ENCODE results near the gene COPS3.

The COPS3 gene

GRCh38 chr17:17221329-17221728, 59.7 kb downstream of the COPS3 start:
- Histone ChIP-seq H3K36me3 (ENCODE audit: control insufficient read depth in 1 of 2, insufficient read depth in 2 of 2, low read length in 2 of 2) (peaks cover 74 to 90% of the 10 kb centered on the region in 2 donors), H3K4me1 (ENCODE audit: control insufficient read depth in 1 of 2, insufficient read depth in 2 of 2, low read length in 2 of 2) (no peaks in the 10 kb centered on the region), H3K9ac (ENCODE audit: low read depth in 1 of 2, low read length in 2 of 2) (no peak overlapping the region), H3K9me3 (ENCODE audit: control insufficient read depth in 1 of 2, low read length in 2 of 2) (no peaks in the 10 kb centered on the region), H3K27ac (ENCODE audit: low read depth, low read length) (no peak overlapping the region), H3K4me3 (ENCODE audit: low read depth in 1 of 2, low read length in 2 of 2) (no peak overlapping the region), H3K27me3 (ENCODE audit: control insufficient read depth in 1 of 2, insufficient read depth in 2 of 2, low read length in 2 of 2) (no peaks in the 10 kb centered on the region)

GRCh38 chr17:17220529-17220928, 60.5 kb downstream of the COPS3 start:
- Histone ChIP-seq H3K4me1 (ENCODE audit: control insufficient read depth in 1 of 2, insufficient read depth in 2 of 2, low read length in 2 of 2) (no peaks in the 10 kb centered on the region), H3K9ac (ENCODE audit: low read depth in 1 of 2, low read length in 2 of 2) (no peak overlapping the region), H3K27me3 (ENCODE audit: control insufficient read depth in 1 of 2, insufficient read depth in 2 of 2, low read length in 2 of 2) (no peaks in the 10 kb centered on the region), H3K4me3 (ENCODE audit: low read depth in 1 of 2, low read length in 2 of 2) (no peak overlapping the region), H3K36me3 (ENCODE audit: control insufficient read depth in 1 of 2, insufficient read depth in 2 of 2, low read length in 2 of 2) (peaks cover 76 to 90% of the 10 kb centered on the region in 2 donors), H3K27ac (ENCODE audit: low read depth, low read length) (no peak overlapping the region), H3K9me3 (ENCODE audit: control insufficient read depth in 1 of 2, low read length in 2 of 2) (no peaks in the 10 kb centered on the region)

- peaks cover 71 to 88% of the 10 kb centered on the region in 2 donors for H3K36me3 ChIP-seq (ENCODE audit: control insufficient read depth in 1 of 2, insufficient read depth in 2 of 2, low read length in 2 of 2)
- H3K4me3 ChIP-seq (ENCODE audit: low read depth in 1 of 2, low read length in 2 of 2) = no peak overlapping the region
- H3K9ac ChIP-seq (ENCODE audit: low read depth in 1 of 2, low read length in 2 of 2) = no peak overlapping the region
- no peaks in the 10 kb centered on the region for H3K4me1 ChIP-seq (ENCODE audit: control insufficient read depth in 1 of 2, insufficient read depth in 2 of 2, low read length in 2 of 2)
- H3K27me3 ChIP-seq (ENCODE audit: control insufficient read depth in 1 of 2, insufficient read depth in 2 of 2, low read length in 2 of 2) = no peaks in the 10 kb centered on the region
- no peaks in the 10 kb centered on the region for H3K9me3 ChIP-seq (ENCODE audit: control insufficient read depth in 1 of 2, low read length in 2 of 2)
- H3K27ac ChIP-seq (ENCODE audit: low read depth, low read length) = no peak overlapping the region
Measured at GRCh38 chr17:17217995-17218394, 63.1 kb downstream of the COPS3 start.

GRCh38 chr17:17216776-17217175, 64.3 kb downstream of the COPS3 start:
- Histone ChIP-seq H3K4me1 (ENCODE audit: control insufficient read depth in 1 of 2, insufficient read depth in 2 of 2, low read length in 2 of 2) (no peaks in the 10 kb centered on the region), H3K9ac (ENCODE audit: low read depth in 1 of 2, low read length in 2 of 2) (no peak overlapping the region), H3K27me3 (ENCODE audit: control insufficient read depth in 1 of 2, insufficient read depth in 2 of 2, low read length in 2 of 2) (no peaks in the 10 kb centered on the region), H3K36me3 (ENCODE audit: control insufficient read depth in 1 of 2, insufficient read depth in 2 of 2, low read length in 2 of 2) (peaks cover 66 to 83% of the 10 kb centered on the region in 2 donors), H3K27ac (ENCODE audit: low read depth, low read length) (no peak overlapping the region), H3K4me3 (ENCODE audit: low read depth in 1 of 2, low read length in 2 of 2) (no peak overlapping the region), H3K9me3 (ENCODE audit: control insufficient read depth in 1 of 2, low read length in 2 of 2) (no peaks in the 10 kb centered on the region)

- Histone ChIP-seq H3K36me3 (ENCODE audit: control insufficient read depth in 1 of 2, insufficient read depth in 2 of 2, low read length in 2 of 2) (peaks cover 65 to 79% of the 10 kb centered on the region in 2 donors), H3K27ac (ENCODE audit: low read depth, low read length) (no peak overlapping the region), H3K9me3 (ENCODE audit: control insufficient read depth in 1 of 2, low read length in 2 of 2) (no peaks in the 10 kb centered on the region), H3K4me3 (ENCODE audit: low read depth in 1 of 2, low read length in 2 of 2) (no peak overlapping the region), H3K9ac (ENCODE audit: low read depth in 1 of 2, low read length in 2 of 2) (no peak overlapping the region), H3K4me1 (ENCODE audit: control insufficient read depth in 1 of 2, insufficient read depth in 2 of 2, low read length in 2 of 2) (no peaks in the 10 kb centered on the region), H3K27me3 (ENCODE audit: control insufficient read depth in 1 of 2, insufficient read depth in 2 of 2, low read length in 2 of 2) (no peaks in the 10 kb centered on the region)
Measured at GRCh38 chr17:17216236-17216635, 64.8 kb downstream of the COPS3 start.

GRCh38 chr17:17215575-17215974, 65.5 kb downstream of the COPS3 start:
- Histone ChIP-seq H3K9ac (ENCODE audit: low read depth in 1 of 2, low read length in 2 of 2) (no peak overlapping the region), H3K36me3 (ENCODE audit: control insufficient read depth in 1 of 2, insufficient read depth in 2 of 2, low read length in 2 of 2) (peaks cover 59 to 75% of the 10 kb centered on the region in 2 donors), H3K9me3 (ENCODE audit: control insufficient read depth in 1 of 2, low read length in 2 of 2) (no peaks in the 10 kb centered on the region), H3K27me3 (ENCODE audit: control insufficient read depth in 1 of 2, insufficient read depth in 2 of 2, low read length in 2 of 2) (no peaks in the 10 kb centered on the region), H3K4me3 (ENCODE audit: low read depth in 1 of 2, low read length in 2 of 2) (no peak overlapping the region), H3K4me1 (ENCODE audit: control insufficient read depth in 1 of 2, insufficient read depth in 2 of 2, low read length in 2 of 2) (no peaks in the 10 kb centered on the region), H3K27ac (ENCODE audit: low read depth, low read length) (no peak overlapping the region)

- H3K9ac ChIP-seq (ENCODE audit: low read depth in 1 of 2, low read length in 2 of 2) = no peak overlapping the region
- no peaks in the 10 kb centered on the region for H3K4me1 ChIP-seq (ENCODE audit: control insufficient read depth in 1 of 2, insufficient read depth in 2 of 2, low read length in 2 of 2)
- H3K27me3 ChIP-seq (ENCODE audit: control insufficient read depth in 1 of 2, insufficient read depth in 2 of 2, low read length in 2 of 2) = no peaks in the 10 kb centered on the region
- peaks cover 52 to 68% of the 10 kb centered on the region in 2 donors for H3K36me3 ChIP-seq (ENCODE audit: control insufficient read depth in 1 of 2, insufficient read depth in 2 of 2, low read length in 2 of 2)
- no peak overlapping the region for H3K27ac ChIP-seq (ENCODE audit: low read depth, low read length)
- no peaks in the 10 kb centered on the region for H3K9me3 ChIP-seq (ENCODE audit: control insufficient read depth in 1 of 2, low read length in 2 of 2)
- H3K4me3 ChIP-seq (ENCODE audit: low read depth in 1 of 2, low read length in 2 of 2) = no peak overlapping the region
Measured at GRCh38 chr17:17214646-17215436, 66.2 kb downstream of the COPS3 start.

GRCh38 chr17:17213775-17214174, 67.3 kb downstream of the COPS3 start:
- no peak overlapping the region for H3K4me3 ChIP-seq (ENCODE audit: low read depth in 1 of 2, low read length in 2 of 2)
- H3K36me3 ChIP-seq (ENCODE audit: control insufficient read depth in 1 of 2, insufficient read depth in 2 of 2, low read length in 2 of 2) = peaks cover 47 to 60% of the 10 kb centered on the region in 2 donors
- H3K27ac ChIP-seq (ENCODE audit: low read depth, low read length) = no peak overlapping the region
- no peaks in the 10 kb centered on the region for H3K4me1 ChIP-seq (ENCODE audit: control insufficient read depth in 1 of 2, insufficient read depth in 2 of 2, low read length in 2 of 2)
- no peak overlapping the region for H3K9ac ChIP-seq (ENCODE audit: low read depth in 1 of 2, low read length in 2 of 2)
- no peaks in the 10 kb centered on the region for H3K27me3 ChIP-seq (ENCODE audit: control insufficient read depth in 1 of 2, insufficient read depth in 2 of 2, low read length in 2 of 2)
- no peaks in the 10 kb centered on the region for H3K9me3 ChIP-seq (ENCODE audit: control insufficient read depth in 1 of 2, low read length in 2 of 2)

GRCh38 chr17:17207998-17208397, 73.0 kb downstream of the COPS3 start:
- no peaks in the 10 kb centered on the region for H3K27me3 ChIP-seq (ENCODE audit: control insufficient read depth in 1 of 2, insufficient read depth in 2 of 2, low read length in 2 of 2)
- H3K4me1 ChIP-seq (ENCODE audit: control insufficient read depth in 1 of 2, insufficient read depth in 2 of 2, low read length in 2 of 2) = peaks cover 20 to 30% of the 10 kb centered on the region in 2 donors
- H3K36me3 ChIP-seq (ENCODE audit: control insufficient read depth in 1 of 2, insufficient read depth in 2 of 2, low read length in 2 of 2) = peaks cover 6 to 8% of the 10 kb centered on the region in 2 donors
- no peaks in the 10 kb centered on the region for H3K9me3 ChIP-seq (ENCODE audit: control insufficient read depth in 1 of 2, low read length in 2 of 2)
- H3K27ac ChIP-seq (ENCODE audit: low read depth, low read length) = no peak overlapping the region
- no peak overlapping the region for H3K4me3 ChIP-seq (ENCODE audit: low read depth in 1 of 2, low read length in 2 of 2)
- H3K9ac ChIP-seq (ENCODE audit: low read depth in 1 of 2, low read length in 2 of 2) = no peak overlapping the region

GRCh38 chr17:17206913-17207335, 74.1 kb downstream of the COPS3 start:
- Histone ChIP-seq H3K4me3 (ENCODE audit: low read depth in 1 of 2, low read length in 2 of 2) (peak overlapping the region; percentile 69 to 72), H3K27ac (ENCODE audit: low read depth, low read length) (peak overlapping the region; percentile 62), H3K27me3 (ENCODE audit: control insufficient read depth in 1 of 2, insufficient read depth in 2 of 2, low read length in 2 of 2) (no peaks in the 10 kb centered on the region), H3K9ac (ENCODE audit: low read depth in 1 of 2, low read length in 2 of 2) (peak overlapping the region in 1 of 2 donors; percentile 25), H3K4me1 (ENCODE audit: control insufficient read depth in 1 of 2, insufficient read depth in 2 of 2, low read length in 2 of 2) (peaks cover 20 to 30% of the 10 kb centered on the region in 2 donors), H3K36me3 (ENCODE audit: control insufficient read depth in 1 of 2, insufficient read depth in 2 of 2, low read length in 2 of 2) (peaks cover 3 to 4% of the 10 kb centered on the region in 2 donors), H3K9me3 (ENCODE audit: control insufficient read depth in 1 of 2, low read length in 2 of 2) (no peaks in the 10 kb centered on the region)
